ENCODE results near the gene SAMD11.
A peak's percentile ranks its signal among the peaks of the same experiment; 100 is the strongest.

Gene SAMD11

DNA sequence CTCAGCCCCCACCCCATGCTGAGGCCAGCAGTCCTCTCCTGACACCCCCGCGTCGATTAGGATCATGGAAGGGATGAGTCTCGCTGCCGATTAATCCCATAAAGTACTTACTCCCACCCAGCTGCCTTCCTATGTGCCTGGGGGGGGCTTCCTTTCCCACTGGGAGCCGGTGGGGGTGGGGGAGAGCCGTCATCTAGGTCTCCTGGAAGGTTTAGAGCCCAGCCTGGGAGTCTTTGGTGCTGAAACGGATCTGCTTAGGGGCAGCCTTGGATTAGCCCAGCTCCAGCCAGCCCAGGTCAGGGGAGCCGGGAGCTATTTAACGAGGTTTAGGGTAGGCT is 9.8 kb downstream of the SAMD11 start:
- DNase-seq, result no peak

DNA sequence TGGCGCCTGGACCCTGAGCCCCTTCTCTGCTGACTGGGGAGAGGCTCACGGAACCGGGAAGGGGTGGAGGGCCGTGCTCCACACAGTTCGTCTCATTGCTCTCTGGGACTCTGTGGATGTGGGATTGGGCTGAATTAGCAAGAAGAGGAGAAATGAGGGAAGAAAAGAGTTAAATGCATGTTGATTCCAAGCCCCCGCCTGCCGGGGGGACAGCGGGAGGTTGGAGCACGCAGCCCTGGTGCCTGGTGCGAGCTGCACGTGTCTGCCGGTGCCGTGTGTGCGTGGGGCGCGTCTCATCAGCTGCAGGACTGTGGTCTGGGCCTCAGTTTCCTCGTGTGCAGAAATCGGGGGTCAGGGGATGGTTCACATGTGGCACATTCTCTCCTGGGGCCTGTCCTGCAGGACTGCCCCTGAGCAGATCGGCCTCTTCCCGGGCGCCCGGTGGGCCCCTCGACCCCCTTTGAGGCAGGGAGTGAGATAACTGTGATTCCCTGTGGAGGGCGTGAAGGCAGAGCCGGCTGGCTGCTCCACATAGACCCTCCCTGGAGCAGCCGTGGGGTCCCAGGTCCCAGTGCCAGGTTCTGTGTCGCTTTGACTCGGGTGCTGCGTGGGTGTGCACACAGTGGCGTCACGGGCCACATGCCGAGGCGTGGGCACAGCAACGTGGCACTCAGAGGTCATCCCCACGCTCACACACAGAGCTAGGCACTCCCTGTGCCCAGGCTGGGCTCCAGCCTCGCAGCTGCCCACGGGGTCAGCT is 11.4 kb downstream of the SAMD11 start:
- no peak for DNase-seq

DNA sequence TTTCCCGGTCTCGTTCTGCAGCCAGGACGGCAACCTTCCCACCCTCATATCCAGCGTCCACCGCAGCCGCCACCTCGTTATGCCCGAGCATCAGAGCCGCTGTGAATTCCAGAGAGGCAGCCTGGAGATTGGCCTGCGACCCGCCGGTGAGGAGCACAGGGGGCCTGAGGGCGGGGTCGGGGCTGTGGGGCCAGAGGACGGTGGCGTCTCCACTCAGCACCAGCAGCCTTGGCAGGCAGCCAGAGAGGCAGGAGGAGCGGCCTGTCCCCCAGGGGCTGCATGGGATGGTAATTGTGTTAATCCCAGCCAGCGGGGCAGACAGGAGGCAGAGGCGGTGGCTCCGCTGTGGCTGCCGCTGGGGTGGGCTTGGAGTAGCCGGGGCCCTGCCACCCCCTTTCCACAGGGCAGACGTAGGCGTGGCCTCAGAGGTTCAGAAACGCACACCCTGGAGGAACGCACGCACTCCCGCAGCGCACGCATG is 12.1 kb downstream of the SAMD11 start:
- DNase-seq, result peak; percentile 85

DNA sequence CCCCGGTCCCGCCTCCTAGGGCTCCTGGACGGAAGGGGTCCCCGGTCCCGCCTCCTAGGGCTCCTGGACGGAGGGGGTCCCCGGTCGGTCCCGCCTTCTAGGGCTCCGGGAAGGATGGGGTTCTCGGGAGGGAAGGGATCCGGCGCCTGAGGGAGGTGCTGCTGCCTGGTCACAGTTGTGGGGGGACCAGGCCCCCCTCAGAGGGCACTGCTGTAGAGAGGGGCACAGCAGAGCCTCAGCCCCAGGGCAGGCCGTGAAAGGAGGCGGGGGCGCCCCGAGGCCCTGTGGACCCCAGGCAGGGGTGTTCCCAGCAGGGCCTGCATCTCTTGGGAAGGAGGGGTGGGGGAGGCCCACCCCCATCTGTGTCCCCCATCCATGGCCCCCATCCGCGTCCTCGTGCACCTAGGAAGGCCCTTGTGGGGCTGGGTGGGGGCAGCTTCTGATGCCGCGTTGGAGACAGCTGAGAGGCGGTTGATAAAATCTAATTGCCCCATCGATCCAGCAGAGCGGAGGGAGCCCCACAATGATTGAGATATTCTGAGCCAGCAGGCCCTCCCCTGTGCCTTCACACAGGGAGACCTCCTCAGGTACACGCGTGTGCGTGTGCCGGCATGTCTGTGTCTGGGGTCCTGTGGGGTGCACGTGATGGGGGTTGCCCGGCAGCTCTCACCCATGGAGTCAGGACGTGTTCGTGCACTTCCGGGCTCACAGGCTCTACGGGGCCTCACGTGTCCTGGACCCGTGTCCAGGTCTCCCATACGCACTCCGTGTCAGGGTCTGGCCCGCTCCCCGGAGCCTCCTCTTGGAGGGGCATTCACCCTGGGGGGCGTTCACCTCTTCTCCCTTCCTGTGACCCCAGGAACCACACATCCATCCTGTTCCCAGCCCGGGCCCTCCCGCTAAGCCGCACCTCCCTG is 12.9 kb downstream of the SAMD11 start:
- no peak for DNase-seq

DNA sequence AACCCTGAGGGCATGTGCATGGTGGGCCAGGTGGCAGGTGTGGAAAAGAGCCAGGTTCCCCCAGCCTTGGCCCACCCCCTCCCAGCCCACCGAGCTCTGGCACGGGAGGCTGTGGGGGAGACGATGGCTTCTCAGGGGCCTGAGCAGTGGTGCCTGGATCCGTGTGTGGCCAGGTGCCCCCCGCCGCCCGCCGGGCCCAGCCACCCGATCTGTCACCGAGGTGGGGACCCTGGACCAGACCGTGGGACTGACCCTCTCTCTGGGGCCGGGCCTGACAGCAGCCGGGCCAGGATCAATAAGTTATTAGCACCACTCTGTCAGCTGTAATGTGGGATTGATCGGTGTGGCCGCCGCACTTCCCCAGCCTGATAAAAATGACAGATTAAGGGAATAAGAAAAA is 13.8 kb downstream of the SAMD11 start:
- DNase-seq, result no peak

DNA sequence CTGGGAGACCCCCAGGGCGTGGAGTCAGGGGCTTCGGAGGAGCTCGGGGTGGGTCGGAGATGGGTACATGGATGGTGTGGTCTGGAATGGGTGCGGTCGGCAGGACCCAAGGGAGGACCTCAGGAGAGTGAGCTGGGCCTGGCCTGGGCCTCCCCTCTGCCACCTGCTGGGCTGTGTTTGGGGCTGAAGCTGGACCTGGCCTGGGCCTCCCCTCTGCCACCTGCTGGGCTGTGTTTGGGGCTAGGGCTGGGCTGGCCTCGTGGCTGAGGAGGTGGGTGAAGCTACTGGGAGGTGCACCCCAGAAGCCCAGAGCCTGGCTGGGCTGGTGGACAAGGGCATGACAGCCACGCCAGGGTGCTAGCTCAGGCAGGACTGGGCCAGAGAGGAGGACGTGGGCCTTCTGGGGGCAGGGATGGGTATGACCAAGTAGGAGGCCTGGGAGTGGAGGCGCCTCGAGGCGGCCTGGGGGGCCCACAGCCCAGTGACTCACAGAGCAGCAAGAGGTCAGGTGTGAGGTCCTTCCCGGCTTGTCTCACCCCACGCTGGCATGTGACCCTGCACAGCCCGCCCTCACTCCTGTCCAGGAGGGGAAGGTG is 14.5 kb downstream of the SAMD11 start:
- no peak for DNase-seq

DNA sequence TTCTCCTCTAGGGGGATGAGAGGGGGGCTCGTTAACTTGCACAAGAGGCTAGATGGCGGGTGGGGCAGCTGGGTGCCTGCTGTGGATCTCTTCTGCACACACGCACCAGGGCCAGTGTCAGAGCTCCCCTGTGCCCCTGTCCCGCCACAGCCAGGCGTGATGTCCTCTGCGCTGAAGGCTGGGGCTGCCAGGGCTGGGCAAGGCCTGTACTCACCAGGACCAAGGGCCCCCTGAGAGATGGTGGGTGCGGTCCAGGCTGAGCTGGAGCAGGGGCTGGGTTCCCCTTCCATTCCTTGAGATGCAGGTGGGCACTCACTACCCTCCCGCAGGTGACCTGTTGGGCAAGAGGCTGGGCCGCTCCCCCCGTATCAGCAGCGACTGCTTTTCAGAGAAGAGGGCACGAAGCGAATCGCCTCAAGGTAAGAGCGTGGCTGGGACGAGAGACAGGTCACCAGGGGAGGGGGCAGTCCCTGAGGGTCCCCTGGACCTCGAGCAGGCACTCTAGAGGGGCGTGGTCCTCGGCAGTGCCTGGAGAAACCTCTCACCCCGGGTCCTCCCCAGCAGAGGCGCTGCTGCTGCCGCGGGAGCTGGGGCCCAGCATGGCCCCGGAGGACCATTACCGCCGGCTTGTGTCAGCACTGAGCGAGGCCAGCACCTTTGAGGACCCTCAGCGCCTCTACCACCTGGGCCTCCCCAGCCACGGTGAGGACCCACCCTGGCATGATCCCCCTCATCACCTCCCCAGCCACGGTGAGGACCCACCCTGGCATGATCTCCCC is 15.2 kb downstream of the SAMD11 start:
- DNase-seq, result no peak

DNA sequence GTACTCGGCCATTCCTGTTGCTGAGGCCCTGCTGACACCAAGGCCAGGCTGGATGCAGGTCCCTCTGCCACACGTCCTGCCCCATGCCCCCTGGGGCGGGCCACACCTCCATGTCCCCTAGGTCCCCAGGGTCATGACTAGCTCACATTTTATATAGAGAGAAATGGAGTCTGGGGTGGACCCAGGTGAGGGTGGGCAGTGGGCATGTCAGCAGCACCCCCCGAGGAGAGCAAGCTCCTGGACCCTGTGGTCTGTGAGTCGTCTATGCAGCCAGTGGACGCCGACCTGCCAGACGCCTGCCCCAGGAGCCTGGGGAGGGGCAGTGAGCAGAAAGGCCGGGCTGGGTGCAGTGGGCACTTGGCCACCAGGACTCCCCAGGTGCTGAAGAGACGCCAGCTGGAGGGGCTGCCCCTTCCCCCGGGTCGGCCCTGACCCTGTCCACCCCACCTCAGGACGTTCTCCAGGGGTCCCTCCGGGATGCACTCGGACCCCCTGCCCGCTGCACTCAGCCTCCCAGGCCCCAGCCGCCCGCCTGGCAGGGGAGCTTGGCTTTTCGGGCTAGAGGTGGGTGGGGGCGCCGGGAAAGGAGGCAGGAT is 15.9 kb downstream of the SAMD11 start:
- DNase-seq, result no peak

DNA sequence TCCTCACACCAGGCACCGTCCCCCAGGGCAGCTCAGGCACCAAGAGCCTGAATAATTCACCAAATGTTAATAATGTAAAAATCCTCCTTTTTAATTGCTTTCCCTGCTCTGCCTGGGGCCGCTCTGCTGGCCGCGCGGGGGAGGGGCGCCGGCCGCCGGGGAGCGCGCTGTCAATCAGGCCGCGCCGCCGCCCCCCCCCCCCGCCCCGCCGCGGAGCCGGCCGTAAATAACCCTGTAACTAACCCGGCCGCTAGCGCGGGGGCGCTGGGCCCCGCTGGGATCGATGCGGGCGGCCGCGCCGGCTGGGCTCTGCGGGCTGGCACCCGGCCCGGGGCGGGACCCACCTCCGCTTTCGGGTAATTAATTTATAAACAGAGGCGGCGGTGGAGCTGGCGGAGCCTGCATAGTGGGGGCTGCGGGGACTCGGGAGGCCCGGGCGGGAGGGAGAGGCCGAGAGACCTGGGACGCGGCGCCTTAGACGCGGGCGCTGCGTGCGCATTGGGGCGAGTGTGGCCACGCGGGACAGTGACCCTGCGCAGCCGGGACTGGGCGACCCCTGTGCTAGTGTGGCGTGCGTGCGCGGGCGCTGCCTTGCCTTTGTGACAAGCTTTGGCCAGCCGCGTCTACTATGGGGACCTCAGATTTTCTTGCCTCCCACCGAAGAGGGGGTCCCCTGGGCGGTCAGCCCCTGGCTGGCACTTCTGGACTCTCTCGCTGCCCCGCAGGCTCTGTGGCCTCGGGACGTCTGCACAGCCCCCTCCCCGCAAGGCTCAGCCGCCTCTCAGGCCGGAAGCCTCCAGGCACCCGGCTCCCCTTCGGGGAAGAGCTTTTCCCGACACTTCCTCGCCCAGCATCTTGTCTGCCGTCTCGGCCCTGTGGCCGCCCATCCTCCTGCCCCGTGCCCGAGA is 16.6 kb downstream of the SAMD11 start:
- peak; percentile 82 for DNase-seq

DNA sequence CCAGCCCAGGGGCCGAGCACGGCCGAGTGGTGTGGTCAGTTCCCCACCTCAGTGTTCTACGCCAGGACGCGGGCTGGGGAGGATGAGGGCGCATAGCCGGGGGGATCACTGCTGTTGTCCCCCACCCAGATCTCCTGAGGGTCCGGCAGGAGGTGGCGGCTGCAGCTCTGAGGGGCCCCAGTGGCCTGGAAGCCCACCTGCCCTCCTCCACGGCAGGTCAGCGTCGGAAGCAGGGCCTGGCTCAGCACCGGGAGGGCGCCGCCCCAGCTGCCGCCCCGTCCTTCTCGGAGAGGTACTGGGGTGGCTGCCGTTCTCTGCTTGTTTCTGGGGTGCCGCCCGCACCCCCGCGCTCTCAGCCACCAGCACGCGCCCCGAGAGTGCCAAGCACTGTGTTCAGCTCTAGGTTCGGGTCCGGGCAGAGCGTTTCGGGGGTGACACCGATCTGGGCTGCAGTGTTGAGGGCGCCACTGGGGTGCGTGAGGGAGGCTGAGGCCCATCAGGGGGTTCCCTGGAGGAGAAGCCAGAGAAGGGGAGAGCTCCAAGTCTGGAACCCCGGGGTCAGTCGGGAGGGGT is 17.4 kb downstream of the SAMD11 start:
- DNase-seq, result no peak

DNA sequence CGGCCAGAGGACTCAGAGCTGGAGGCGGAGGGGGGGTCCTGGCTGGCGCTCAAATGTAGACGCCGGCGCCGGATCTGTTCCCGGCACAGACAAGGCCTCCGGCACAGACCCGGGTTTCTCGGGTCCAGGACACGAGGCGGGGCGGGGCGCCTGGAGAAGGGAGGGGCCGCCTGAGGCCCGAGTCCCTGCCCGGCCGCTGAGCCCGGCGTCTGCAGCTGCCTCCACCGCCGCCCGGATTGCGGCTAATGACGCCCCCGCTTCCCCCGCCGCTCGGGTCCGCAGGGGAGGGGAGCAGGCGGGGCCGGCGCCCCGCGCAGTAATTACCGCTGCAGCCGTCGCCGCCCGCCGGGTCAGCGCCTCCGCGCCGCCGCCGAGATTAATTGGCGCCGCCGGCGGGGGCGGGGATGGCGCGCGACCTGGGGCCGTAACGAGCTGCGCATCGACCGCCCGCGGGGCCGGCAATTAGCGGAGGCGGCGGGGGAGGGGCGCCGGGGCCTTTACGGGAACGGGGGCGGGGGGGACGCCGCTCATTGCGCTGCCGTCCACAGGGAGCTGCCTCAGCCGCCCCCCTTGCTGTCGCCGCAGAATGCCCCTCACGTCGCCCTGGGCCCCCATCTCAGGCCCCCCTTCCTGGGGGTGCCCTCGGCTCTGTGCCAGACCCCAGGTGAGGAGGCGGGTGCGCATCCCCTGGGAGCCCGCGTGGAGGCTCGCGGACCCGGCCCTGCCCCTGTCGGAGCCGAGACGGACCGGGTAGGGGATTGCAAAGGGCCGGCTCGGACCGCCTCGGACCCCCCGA is 18.1 kb downstream of the SAMD11 start:
- peak; percentile 90 for DNase-seq

DNA sequence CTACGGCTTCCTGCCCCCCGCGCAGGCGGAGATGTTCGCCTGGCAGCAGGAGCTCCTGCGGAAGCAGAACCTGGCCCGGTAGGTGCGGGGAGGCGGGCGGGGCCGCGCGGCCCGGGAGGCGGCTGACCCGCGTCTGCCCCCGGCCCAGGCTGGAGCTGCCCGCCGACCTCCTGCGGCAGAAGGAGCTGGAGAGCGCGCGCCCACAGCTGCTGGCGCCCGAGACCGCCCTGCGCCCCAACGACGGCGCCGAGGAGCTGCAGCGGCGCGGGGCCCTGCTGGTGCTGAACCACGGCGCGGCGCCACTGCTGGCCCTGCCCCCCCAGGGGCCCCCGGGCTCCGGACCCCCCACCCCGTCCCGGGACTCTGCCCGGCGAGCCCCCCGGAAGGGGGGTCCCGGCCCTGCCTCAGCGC is 18.7 kb downstream of the SAMD11 start:
- no peak for DNase-seq

DNA sequence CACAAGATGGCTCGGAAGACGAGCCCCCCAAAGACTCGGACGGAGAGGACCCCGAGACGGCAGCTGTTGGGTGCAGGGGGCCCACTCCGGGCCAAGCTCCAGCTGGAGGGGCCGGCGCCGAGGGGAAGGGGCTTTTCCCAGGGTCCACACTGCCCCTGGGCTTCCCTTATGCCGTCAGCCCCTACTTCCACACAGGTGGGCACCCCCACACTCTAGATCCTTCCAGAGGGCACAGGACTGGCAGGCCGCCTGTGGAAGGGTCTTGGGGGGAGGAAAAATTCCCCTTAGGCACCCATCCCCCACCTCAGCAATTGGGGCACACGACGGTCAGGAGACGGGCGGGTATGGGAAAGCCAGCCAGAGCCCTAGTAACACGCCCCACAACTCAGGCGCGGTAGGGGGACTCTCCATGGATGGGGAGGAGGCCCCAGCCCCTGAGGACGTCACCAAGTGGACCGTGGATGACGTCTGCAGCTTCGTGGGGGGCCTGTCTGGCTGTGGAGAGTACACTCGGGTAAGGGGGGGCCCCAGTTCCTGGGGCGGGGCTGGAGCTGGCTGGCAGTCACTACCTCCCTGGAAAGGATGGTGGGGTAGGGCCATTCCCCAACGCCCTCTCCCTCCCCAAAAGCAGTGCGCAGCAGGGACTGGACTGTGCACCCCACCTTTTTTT is 19.3 kb downstream of the SAMD11 start:
- peak; percentile 34 for DNase-seq

DNA sequence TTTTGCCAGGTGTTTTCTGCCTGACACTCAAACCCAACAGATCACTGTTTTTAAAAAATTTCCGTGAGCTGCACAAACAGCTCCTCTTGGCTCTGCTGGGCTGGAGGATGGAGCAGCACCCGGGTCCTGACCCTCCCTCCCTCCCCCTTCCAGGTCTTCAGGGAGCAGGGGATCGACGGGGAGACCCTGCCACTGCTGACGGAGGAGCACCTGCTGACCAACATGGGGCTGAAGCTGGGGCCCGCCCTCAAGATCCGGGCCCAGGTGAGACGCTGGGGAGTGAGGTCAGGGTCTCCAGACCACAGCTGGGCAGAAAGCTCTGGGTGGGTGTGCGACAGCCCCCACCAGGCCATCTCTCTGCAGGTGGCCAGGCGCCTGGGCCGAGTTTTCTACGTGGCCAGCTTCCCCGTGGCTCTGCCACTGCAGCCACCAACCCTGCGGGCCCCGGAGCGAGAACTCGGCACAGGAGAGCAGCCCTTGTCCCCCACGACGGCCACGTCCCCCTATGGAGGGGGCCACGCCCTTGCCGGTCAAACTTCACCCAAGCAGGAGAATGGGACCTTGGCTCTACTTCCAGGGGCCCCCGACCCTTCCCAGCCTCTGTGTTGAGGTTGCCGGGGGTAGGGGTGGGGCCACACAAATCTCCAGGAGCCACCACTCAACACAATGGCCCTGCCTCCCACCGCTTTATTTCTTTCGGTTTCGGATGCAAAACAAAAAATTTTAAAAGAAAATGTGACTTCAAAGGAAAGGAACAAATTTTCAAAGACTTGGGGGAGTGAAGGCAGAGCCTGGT is 20.0 kb downstream of the SAMD11 start:
- no peak for DNase-seq

DNA sequence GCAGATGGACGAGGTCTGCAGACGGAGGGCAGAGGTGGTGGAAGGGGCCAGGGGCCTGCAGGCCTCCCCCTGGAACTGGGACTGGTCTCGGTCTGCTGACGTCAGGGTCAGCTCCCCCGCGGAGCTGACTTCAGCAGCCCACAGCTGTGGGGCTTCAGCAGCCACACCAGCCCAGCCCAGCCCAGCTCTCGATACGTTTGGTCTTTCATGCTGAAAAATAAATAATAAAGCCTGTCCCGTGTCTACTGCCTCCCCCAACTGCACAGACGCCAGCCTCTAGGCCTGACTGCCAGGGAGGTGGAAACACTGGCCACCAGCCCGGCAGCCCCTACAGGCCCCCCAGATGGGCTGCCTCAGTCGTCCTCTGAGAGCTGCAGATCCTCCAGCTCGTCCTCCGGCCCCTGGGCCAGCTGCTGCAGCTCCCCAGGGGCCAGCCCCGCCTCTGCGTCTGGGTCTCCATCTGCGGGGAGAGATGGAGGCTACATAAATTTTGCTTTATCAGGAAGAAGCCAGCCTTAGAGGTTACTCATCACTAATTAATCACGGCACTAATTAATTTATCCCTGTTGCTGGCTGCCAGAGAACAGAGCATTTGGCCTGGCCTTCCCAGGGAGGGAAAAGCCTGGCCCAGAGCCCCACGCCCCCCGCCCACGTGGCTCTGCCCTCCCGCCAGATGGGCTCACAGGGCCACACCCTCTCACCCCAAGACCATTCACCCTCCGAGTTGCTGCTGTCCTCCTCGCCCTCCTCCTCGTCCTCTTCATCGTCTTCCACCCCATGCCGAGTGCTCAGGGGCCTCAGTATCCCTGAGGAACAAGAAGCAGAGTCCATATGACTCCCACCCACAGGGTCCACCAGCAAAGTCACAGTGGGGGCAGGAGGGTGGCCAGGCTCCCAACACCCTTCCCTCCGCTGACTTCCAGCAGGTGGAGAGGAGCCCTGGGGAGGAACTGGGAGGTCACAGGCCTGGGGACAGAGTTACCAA is 20.9 kb downstream of the SAMD11 start:
- DNase-seq, result no peak

DNA sequence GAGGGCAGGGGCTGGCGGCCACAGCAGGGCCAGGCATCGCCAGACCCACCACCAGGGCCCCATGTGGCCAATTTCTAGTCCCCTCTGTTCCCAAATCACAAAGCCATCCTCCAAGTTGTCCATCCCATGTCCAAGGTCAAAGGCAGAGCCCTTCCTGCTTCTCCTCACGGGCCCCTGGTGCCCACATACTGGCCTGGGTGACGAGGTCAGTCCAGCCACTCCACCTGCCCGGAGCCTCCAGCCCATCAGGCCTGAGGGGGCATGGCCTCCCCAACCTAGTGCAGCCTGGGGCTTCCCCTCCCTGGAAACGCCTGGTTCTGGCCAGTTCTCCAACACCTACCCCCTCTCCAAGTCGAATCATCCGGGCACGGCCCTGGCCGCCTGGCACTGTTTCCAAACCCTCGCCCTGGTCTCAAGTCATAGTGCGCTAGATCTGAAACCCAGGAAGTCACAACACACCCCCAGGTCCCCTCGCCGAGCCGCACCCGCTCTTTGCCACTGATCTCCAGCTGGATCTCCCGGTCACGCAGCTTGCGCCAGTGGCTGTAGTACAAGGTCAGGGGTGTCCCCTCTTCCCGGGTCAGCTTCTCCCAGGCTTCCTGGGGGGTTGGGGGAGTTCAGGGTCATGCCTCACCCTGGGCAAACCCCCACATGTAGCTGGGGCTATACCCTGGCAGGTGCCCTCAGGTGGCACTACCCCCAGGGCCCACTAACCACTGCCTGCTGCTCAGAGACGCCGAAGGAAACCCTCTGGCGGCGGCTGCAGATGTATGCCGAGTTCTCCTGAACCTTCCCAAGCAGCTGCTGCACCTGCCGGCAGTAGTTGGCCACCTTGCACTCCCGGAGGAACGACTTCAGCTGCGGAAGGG is 22.2 kb downstream of the SAMD11 start:
- no peak for DNase-seq
